HEK293 (cell line): Measurements from ENCODE around the gene STIM2.

Experiments used
- CTCF ChIA-PET: fragments of 350-600 bp; formaldehyde crosslinking; extraction: SDS; loops from one replicate; lab custom pipeline; 2021; ENCODE audit warnings: antibody characterized with exemption; lab: Yijun Ruan, JAX
- POLR2A ChIA-PET: fragments of 300-600 bp; formaldehyde crosslinking; extraction: SDS; loops from one replicate; lab custom pipeline; 2020; ENCODE audit warnings: antibody characterized with exemption, inconsistent platforms; lab: Yijun Ruan, JAX
- H3K27ac ChIP-seq: fragments of 200-500 bp; sonication (Bioruptor generic); 2 replicates; pipeline ENCODE4 v1.5.1; 2014; ENCODE audit warnings: low read depth, low read length, control low read depth, inconsistent platforms; ENCODE audit errors: extremely low read depth
- H3K36me3 ChIP-seq, 2 experiments: fragments of 200-500 bp in 1 of 2; sonication (Bioruptor generic) in 1 of 2; 1 replicate in 1 of 2; 2 replicates in 1 of 2; pipeline ENCODE4 v1.5.1; 2014 to 2017; ENCODE audit warnings: inconsistent platforms in 2 of 2, low read length in 2 of 2; ENCODE audit not compliant: control insufficient read depth in 2 of 2, insufficient read depth in 1 of 2
- H3K4me1 ChIP-seq: fragments of 200-500 bp; sonication (Bioruptor generic); 2 replicates; pipeline ENCODE4 v1.5.1; 2014; ENCODE audit warnings: mild to moderate bottlenecking, low read length, inconsistent platforms; ENCODE audit not compliant: control insufficient read depth, insufficient read depth
- H3K4me3 ChIP-seq: 2 replicates; pipeline ENCODE4 v1.5.1; 2011; ENCODE audit warnings: low read depth, mild to moderate bottlenecking, control low read depth, low read length, moderate library complexity
- H3K9me3 ChIP-seq: fragments of 200-500 bp; sonication (Bioruptor generic); 2 replicates; pipeline ENCODE4 v1.5.1; 2014; ENCODE audit warnings: low read depth, low read length, inconsistent platforms; ENCODE audit not compliant: control insufficient read depth, insufficient read depth
- KLF10 ChIP-seq: fragments of 450-650 bp; IDR thresholded peaks from 2 replicates; pipeline ENCODE4 v1.5.1; 2018; ENCODE audit warnings: missing biosample characterization, mild to moderate bottlenecking, missing genetic modification characterization
- KLF9 ChIP-seq: fragments of 450-650 bp; formaldehyde crosslinking; IDR thresholded peaks from 2 replicates; pipeline ENCODE4 v1.5.1; 2016; ENCODE audit warnings: missing biosample characterization, missing genetic modification characterization, low read depth
- MYNN ChIP-seq: fragments of 450-650 bp; formaldehyde crosslinking; IDR thresholded peaks from 2 replicates; pipeline ENCODE4 v1.5.1; 2016; ENCODE audit warnings: missing biosample characterization, missing genetic modification characterization, borderline replicate concordance
- PRDM1 ChIP-seq: fragments of 450-650 bp; formaldehyde crosslinking; IDR thresholded peaks from 2 replicates; pipeline ENCODE4; 2016; ENCODE audit warnings: missing biosample characterization, missing genetic modification characterization
- SCRT2 ChIP-seq: fragments of 450-650 bp; formaldehyde crosslinking; IDR thresholded peaks from 2 replicates; pipeline ENCODE4 v1.5.1; 2016; ENCODE audit warnings: missing biosample characterization, missing genetic modification characterization
- TCF7L2 ChIP-seq: IDR thresholded peaks from 2 replicates; pipeline ENCODE4 v1.6.1; 2011; ENCODE audit warnings: low read depth, mild to moderate bottlenecking, inconsistent platforms, low read length, moderate library complexity, borderline replicate concordance
- ZBTB20 ChIP-seq: fragments of 450-650 bp; formaldehyde crosslinking; IDR thresholded peaks from 2 replicates; pipeline ENCODE4 v1.5.1; 2016; ENCODE audit warnings: missing biosample characterization, missing genetic modification characterization
- ZBTB8A ChIP-seq: fragments of 450-650 bp; formaldehyde crosslinking; IDR thresholded peaks from 2 replicates; pipeline ENCODE4 v1.5.1; 2016; ENCODE audit warnings: missing biosample characterization, missing genetic modification characterization
- ZFHX2 ChIP-seq: fragments of 450-650 bp; formaldehyde crosslinking; conservative IDR thresholded peaks from 2 replicates; pipeline ENCODE4 v1.5.1; 2016; ENCODE audit warnings: missing biosample characterization, missing genetic modification characterization
- ZNF155 ChIP-seq: fragments of 450-650 bp; formaldehyde crosslinking; IDR thresholded peaks from 2 replicates; pipeline ENCODE4 v1.5.1; 2016; ENCODE audit warnings: missing biosample characterization, missing genetic modification characterization
- ZNF221 ChIP-seq: fragments of 450-650 bp; formaldehyde crosslinking; IDR thresholded peaks from 2 replicates; pipeline ENCODE4 v1.5.1; 2017; ENCODE audit warnings: missing biosample characterization, missing genetic modification characterization, borderline replicate concordance
- ZNF596 ChIP-seq: fragments of 450-650 bp; IDR thresholded peaks from 2 replicates; pipeline ENCODE4 v1.5.0; 2018; ENCODE audit warnings: missing biosample characterization, mild to moderate bottlenecking, missing genetic modification characterization, moderate library complexity
- ZNF600 ChIP-seq: fragments of 450-650 bp; formaldehyde crosslinking; IDR thresholded peaks from 2 replicates; pipeline ENCODE4 v1.5.1; 2016; ENCODE audit warnings: missing biosample characterization, missing genetic modification characterization
- ZNF660 ChIP-seq: fragments of 450-650 bp; IDR thresholded peaks from 2 replicates; pipeline ENCODE4 v1.5.1; 2018; ENCODE audit warnings: missing biosample characterization, mild to moderate bottlenecking, missing genetic modification characterization
- ZNF664 ChIP-seq: fragments of 450-650 bp; formaldehyde crosslinking; IDR thresholded peaks from 2 replicates; pipeline ENCODE4 v1.5.1; 2016; ENCODE audit warnings: missing biosample characterization, missing genetic modification characterization
- ZNF791 ChIP-seq: fragments of 450-650 bp; formaldehyde crosslinking; IDR thresholded peaks from 2 replicates; pipeline ENCODE4 v1.5.1; 2016; ENCODE audit warnings: missing biosample characterization, missing genetic modification characterization
- ZSCAN23 ChIP-seq: fragments of 450-650 bp; formaldehyde crosslinking; IDR thresholded peaks from 2 replicates; pipeline ENCODE4 v1.5.1; 2016; ENCODE audit warnings: missing biosample characterization, missing genetic modification characterization
- TF ChIP-seq, protein P1 (sequence below): fragments of 450-650 bp; formaldehyde crosslinking; IDR thresholded peaks from 2 replicates; pipeline ENCODE4 v1.5.1; 2016; ENCODE audit warnings: missing biosample characterization, missing genetic modification characterization
- TF ChIP-seq, protein P2 (sequence below): fragments of 450-650 bp; formaldehyde crosslinking; IDR thresholded peaks from 2 replicates; pipeline ENCODE4 v1.5.0; 2017; ENCODE audit warnings: missing biosample characterization, missing genetic modification characterization, borderline replicate concordance
- TF ChIP-seq, protein P3 (sequence below): fragments of 450-650 bp; formaldehyde crosslinking; IDR thresholded peaks from 2 replicates; pipeline ENCODE4 v1.5.1; 2017; ENCODE audit warnings: missing biosample characterization, missing genetic modification characterization

Gene STIM2

DNA sequence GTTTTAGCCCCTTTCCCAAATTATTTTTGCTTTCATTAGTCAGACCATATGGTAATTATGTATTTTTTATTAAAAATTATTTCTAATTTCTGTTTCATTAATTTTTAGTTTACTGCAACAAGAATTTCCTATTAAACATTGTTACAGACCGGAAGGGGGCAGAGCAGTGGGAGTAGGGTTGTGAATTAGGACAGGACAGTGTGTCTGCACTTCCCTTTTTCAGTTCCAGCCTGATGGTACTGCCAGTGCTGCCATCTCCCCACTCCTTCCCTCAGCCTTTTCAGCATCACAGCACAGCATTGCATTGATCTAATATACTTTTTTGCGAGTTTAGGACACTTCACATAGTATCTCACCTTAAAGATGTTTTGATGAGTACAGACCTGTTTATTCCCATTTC is 76.5 kb downstream of the STIM2 start (continued):
- TF ChIP-seq, protein P1, sequence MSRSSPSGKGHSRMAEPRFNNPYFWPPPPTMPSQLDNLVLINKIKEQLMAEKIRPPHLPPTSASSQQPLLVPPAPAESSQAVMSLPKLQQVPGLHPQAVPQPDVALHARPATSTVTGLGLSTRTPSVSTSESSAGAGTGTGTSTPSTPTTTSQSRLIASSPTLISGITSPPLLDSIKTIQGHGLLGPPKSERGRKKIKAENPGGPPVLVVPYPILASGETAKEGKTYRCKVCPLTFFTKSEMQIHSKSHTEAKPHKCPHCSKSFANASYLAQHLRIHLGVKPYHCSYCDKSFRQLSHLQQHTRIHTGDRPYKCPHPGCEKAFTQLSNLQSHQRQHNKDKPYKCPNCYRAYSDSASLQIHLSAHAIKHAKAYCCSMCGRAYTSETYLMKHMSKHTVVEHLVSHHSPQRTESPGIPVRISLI (tag by site-specific recombination), result no peak
- no peak for TF ChIP-seq ZBTB8A (tag by site-specific recombination)

DNA sequence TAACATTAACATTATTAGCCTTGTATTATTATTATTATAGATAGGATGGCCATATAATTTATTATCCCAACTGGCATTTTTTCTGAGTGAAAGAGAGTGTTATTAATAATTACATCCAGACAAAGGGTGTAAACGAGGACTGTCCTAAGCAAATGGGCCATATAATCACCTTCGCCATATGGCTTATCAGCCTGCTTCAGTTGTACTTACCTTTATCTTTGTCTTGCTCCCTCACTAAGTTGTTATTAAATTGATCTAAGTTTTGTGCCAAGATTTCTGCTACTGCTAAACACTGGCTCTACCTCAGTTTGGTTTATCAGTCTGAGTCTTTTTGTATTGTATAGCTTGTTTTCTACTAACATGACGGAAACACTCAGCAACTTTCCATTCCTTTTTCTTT is 76.9 kb downstream of the STIM2 start:
- no peaks in the 10 kb centered on the region for H3K9me3 ChIP-seq
- CTCF ChIA-PET, result interaction anchor here (0.6 to 1.0 kb wide), 3 partner anchors 65 to 996 kb away, joined by 3 to 5 read pairs (median 3); no protein-coding TSS in a partner anchor
- no peak overlapping the region for H3K4me3 ChIP-seq
- no peaks in the 10 kb centered on the region for H3K36me3 ChIP-seq
- no peak for TF ChIP-seq ZBTB20 (tag by site-specific recombination)
- no peak for TF ChIP-seq ZNF596
- no peak for TF ChIP-seq ZNF660 (tag by site-specific recombination)
- no peak for TF ChIP-seq ZFHX2 (tag by site-specific recombination)
- no peak for TF ChIP-seq SCRT2 (tag by site-specific recombination)
- TF ChIP-seq, protein P2, sequence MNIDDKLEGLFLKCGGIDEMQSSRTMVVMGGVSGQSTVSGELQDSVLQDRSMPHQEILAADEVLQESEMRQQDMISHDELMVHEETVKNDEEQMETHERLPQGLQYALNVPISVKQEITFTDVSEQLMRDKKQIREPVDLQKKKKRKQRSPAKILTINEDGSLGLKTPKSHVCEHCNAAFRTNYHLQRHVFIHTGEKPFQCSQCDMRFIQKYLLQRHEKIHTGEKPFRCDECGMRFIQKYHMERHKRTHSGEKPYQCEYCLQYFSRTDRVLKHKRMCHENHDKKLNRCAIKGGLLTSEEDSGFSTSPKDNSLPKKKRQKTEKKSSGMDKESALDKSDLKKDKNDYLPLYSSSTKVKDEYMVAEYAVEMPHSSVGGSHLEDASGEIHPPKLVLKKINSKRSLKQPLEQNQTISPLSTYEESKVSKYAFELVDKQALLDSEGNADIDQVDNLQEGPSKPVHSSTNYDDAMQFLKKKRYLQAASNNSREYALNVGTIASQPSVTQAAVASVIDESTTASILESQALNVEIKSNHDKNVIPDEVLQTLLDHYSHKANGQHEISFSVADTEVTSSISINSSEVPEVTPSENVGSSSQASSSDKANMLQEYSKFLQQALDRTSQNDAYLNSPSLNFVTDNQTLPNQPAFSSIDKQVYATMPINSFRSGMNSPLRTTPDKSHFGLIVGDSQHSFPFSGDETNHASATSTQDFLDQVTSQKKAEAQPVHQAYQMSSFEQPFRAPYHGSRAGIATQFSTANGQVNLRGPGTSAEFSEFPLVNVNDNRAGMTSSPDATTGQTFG (tag by site-specific recombination), result no peak
- no peak for TF ChIP-seq MYNN (tag by site-specific recombination)
- TF ChIP-seq PRDM1 (tag by site-specific recombination), result no peak
- TF ChIP-seq ZNF600, result no peak
- no peak for TF ChIP-seq ZNF791
- TF ChIP-seq ZSCAN23 (tag by site-specific recombination), result no peak
- no peak for TF ChIP-seq KLF9 (tag by site-specific recombination)
- H3K27ac ChIP-seq, result no peak overlapping the region
- POLR2A ChIA-PET, result no interaction called here
- H3K4me1 ChIP-seq, result peaks cover 31% of the 10 kb centered on the region

DNA sequence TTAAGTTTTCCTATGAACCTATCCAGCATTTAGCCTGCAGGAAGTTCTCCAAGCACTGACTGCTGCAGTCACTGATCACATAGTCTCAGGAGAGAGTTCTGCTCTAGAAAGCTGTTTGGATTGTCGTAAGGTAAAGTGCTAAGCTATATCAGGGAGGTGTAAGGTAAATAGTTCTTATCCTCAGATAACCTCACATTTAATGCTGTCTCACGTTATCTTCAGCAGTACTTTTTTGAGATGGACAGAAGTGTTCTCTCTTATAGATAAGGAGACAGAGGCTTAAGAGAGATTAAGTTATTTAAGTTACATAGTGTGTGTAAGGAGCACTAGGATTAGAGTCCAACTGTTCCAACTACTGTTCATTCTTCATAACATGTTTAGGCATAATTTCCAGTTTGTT is 77.9 kb downstream of the STIM2 start:
- CTCF ChIA-PET, result interaction anchor here (0.6 to 1.0 kb wide), 3 partner anchors 47 to 997 kb away, joined by 3 read pairs; no protein-coding TSS in a partner anchor

More for the DNA sequence above, 77.9 kb downstream of the STIM2 start:
- Histone ChIP-seq H3K9me3 (no peaks in the 10 kb centered on the region), H3K4me3 (no peak overlapping the region), H3K36me3 (no peaks in the 10 kb centered on the region), H3K4me1 (peaks cover 31% of the 10 kb centered on the region), H3K27ac (no peak overlapping the region)
- POLR2A ChIA-PET, result interaction anchor here (0.5 kb wide), 1 partner anchor 78 kb away, joined by 3 read pairs; no protein-coding TSS in a partner anchor
- TF ChIP-seq, protein P3, sequence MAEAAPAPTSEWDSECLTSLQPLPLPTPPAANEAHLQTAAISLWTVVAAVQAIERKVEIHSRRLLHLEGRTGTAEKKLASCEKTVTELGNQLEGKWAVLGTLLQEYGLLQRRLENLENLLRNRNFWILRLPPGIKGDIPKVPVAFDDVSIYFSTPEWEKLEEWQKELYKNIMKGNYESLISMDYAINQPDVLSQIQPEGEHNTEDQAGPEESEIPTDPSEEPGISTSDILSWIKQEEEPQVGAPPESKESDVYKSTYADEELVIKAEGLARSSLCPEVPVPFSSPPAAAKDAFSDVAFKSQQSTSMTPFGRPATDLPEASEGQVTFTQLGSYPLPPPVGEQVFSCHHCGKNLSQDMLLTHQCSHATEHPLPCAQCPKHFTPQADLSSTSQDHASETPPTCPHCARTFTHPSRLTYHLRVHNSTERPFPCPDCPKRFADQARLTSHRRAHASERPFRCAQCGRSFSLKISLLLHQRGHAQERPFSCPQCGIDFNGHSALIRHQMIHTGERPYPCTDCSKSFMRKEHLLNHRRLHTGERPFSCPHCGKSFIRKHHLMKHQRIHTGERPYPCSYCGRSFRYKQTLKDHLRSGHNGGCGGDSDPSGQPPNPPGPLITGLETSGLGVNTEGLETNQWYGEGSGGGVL (tag by site-specific recombination), result no peak
- TF ChIP-seq ZNF664 (tag by site-specific recombination) (peak; percentile 12; the same call in 1 of the 2 replicates), ZNF660 (tag by site-specific recombination) (no peak), TCF7L2 (no peak), ZNF155 (no peak), KLF10 (tag by site-specific recombination) (no peak), ZNF221 (no peak)
